Endodermal cell (in vitro differentiated cells): ENCODE data around the gene CIB1. TPM values are rescaled to one million over a fixed set of nuclear protein-coding genes. Genes with fewer than 3 reads are reported as not detected.

Experiments used
- DNase-seq: peaks from one replicate; pipeline ENCODE4 v3.0.0-alpha.2; 2017
- H3K27ac ChIP-seq: 2 replicates; pipeline ENCODE4 v1.5.1; 2013; ENCODE audit warnings: mild to moderate bottlenecking, low read depth, low read length, moderate library complexity
- H3K27me3 ChIP-seq: 2 replicates; pipeline ENCODE4 v1.6.1; 2013; ENCODE audit warnings: mild to moderate bottlenecking, low read length, moderate library complexity; ENCODE audit not compliant: insufficient read depth, control insufficient read depth, poor library complexity, severe bottlenecking
- H3K36me3 ChIP-seq: 2 replicates; pipeline ENCODE4 v1.7.0; 2013; ENCODE audit warnings: mild to moderate bottlenecking, low read length, moderate library complexity; ENCODE audit not compliant: control insufficient read depth, insufficient read depth
- H3K4me1 ChIP-seq: one replicate; pipeline ENCODE4 v1.7.0; 2013; ENCODE audit warnings: low read length; ENCODE audit not compliant: control insufficient read depth, insufficient read depth
- H3K4me3 ChIP-seq: 2 replicates; pipeline ENCODE4 v1.5.1; 2013; ENCODE audit warnings: mild to moderate bottlenecking, low read length, moderate library complexity
- H3K9ac ChIP-seq: 2 replicates; pipeline ENCODE4 v1.6.1; 2013; ENCODE audit warnings: mild to moderate bottlenecking, low read length, moderate library complexity; ENCODE audit not compliant: poor library complexity, severe bottlenecking; ENCODE audit errors: extremely low read depth
- H3K9me3 ChIP-seq: 2 replicates; pipeline ENCODE4 v1.6.1; 2013; ENCODE audit warnings: mild to moderate bottlenecking, low read length, moderate library complexity; ENCODE audit not compliant: control insufficient read depth
- H3K27ac Mint-ChIP-seq: 2 replicates; pipeline ENCODE4 v1.8.0; 2020; ENCODE audit warnings: mixed read lengths
- H3K27me3 Mint-ChIP-seq: 2 replicates; pipeline ENCODE4 v1.8.0; 2021; ENCODE audit warnings: mild to moderate bottlenecking, mixed read lengths; ENCODE audit not compliant: insufficient read depth
- H3K36me3 Mint-ChIP-seq: 2 replicates; pipeline ENCODE4 v1.8.0; 2020; ENCODE audit warnings: low read depth, mixed read lengths
- H3K4me1 Mint-ChIP-seq: 2 replicates; pipeline ENCODE4 v1.8.0; 2020; ENCODE audit warnings: mixed read lengths
- H3K4me3 Mint-ChIP-seq: 2 replicates; pipeline ENCODE4 v1.8.0; 2020; ENCODE audit warnings: mild to moderate bottlenecking, moderate library complexity, mixed read lengths
- H3K9me3 Mint-ChIP-seq: 2 replicates; pipeline ENCODE4 v1.8.0; 2020; ENCODE audit warnings: mild to moderate bottlenecking, mixed read lengths
- WGBS, 2 experiments: methylation state at CpG; one replicate each; pipeline versions ENCODE4 v1.1.5 to v1.1.7; 2013; ENCODE audit warnings: missing lambda C conversion rate in 2 of 2, mixed read lengths in 1 of 2; ENCODE audit not compliant: insufficient coverage in 1 of 2, insufficient read length in 1 of 2; 5-methylcytosine and 5-hydroxymethylcytosine counted together
- total RNA-seq, 2 donors: library from RNA; stranded (reverse); fragmentation: NEBNext Ultra II Directional in 1 of 2; extraction: Animal tissue kit (Norgen Biotek cat#: 25700) in 1 of 2; gene quantifications; 2 replicates in 1 of 2; 3 replicates in 1 of 2; pipeline ENCODE4 v1.2.1, GENCODE V29; 2021
- TF ChIP-seq, protein P1 (sequence below): fragments of 200-600 bp; sonication (generic); conservative IDR thresholded peaks from 2 replicates; pipeline ENCODE4 v1.5.0; 2021; ENCODE audit warnings: antibody characterized with exemption, mild to moderate bottlenecking

CIB1 gene
- total RNA-seq, 2 donors from 2014 or later, result 31.3 to 34.0 TPM

DNA sequence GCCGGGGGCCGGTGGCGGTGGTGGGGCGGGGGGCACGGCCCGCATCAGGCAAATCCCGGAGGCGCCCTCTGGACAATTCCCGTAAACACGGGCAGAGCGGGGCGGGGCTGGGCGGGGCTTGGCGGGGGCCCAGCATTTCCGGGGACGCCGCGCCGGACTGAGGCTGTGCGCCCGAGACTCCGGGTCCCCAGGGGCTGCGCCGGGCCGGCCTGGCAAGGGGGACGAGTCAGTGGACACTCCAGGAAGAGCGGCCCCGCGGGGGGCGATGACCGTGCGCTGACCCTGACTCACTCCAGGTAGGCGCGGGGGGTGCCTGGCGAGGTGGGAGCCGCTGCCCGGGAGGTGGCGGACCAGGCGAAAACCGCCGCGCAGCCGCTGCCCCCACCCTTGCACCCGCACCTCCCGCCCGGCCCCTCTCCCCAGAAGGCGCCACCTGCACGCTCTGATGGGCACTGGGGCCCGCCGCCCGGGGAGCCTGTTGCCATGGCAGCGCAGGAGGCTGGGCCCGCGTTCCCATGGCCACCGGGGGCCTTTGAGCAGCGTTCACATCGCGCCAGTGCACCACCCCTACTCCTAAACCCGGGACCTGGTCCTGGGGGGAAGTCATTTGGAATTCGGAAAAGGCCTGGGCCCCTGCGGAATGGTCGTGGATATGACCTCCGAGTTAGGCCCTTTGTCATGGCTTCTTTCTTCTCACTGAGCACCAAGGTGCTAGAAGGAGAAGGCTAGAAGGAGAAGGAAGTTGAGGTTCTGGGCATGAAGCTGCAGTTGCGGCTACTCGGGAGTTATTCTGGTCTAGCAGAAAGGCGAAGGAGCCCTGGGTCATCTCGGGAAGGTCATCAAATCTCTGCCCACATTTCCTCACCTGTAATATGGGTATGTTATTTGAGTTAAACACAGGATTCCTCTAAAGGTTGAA, 48.7 kb downstream of the CIB1 start:
- no peaks in the 10 kb centered on the region for H3K36me3 ChIP-seq
- H3K9me3 Mint-ChIP-seq, result no peaks in the 10 kb centered on the region
- 7 to 11% methylated on average over 17 to 66 of the region's 67 CpGs for WGBS, 2 experiments
- H3K4me3 ChIP-seq, result peak overlapping the region; percentile 73
- DNase-seq, result peak; percentile 87
- H3K27ac Mint-ChIP-seq, result no peak overlapping the region
- H3K27ac ChIP-seq, result no peak overlapping the region
- H3K36me3 Mint-ChIP-seq, result no peaks in the 10 kb centered on the region
- no peaks in the 10 kb centered on the region for H3K27me3 Mint-ChIP-seq
- H3K4me1 ChIP-seq, result no peaks in the 10 kb centered on the region
- H3K27me3 ChIP-seq, result no peaks in the 10 kb centered on the region
- peak overlapping the region; percentile 58 for H3K4me3 Mint-ChIP-seq
- H3K9me3 ChIP-seq, result no peaks in the 10 kb centered on the region
- no peak overlapping the region for H3K9ac ChIP-seq
- peaks cover 4% of the 10 kb centered on the region for H3K4me1 Mint-ChIP-seq
- TF ChIP-seq, protein P1, sequence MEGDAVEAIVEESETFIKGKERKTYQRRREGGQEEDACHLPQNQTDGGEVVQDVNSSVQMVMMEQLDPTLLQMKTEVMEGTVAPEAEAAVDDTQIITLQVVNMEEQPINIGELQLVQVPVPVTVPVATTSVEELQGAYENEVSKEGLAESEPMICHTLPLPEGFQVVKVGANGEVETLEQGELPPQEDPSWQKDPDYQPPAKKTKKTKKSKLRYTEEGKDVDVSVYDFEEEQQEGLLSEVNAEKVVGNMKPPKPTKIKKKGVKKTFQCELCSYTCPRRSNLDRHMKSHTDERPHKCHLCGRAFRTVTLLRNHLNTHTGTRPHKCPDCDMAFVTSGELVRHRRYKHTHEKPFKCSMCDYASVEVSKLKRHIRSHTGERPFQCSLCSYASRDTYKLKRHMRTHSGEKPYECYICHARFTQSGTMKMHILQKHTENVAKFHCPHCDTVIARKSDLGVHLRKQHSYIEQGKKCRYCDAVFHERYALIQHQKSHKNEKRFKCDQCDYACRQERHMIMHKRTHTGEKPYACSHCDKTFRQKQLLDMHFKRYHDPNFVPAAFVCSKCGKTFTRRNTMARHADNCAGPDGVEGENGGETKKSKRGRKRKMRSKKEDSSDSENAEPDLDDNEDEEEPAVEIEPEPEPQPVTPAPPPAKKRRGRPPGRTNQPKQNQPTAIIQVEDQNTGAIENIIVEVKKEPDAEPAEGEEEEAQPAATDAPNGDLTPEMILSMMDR, result no peak

DNA sequence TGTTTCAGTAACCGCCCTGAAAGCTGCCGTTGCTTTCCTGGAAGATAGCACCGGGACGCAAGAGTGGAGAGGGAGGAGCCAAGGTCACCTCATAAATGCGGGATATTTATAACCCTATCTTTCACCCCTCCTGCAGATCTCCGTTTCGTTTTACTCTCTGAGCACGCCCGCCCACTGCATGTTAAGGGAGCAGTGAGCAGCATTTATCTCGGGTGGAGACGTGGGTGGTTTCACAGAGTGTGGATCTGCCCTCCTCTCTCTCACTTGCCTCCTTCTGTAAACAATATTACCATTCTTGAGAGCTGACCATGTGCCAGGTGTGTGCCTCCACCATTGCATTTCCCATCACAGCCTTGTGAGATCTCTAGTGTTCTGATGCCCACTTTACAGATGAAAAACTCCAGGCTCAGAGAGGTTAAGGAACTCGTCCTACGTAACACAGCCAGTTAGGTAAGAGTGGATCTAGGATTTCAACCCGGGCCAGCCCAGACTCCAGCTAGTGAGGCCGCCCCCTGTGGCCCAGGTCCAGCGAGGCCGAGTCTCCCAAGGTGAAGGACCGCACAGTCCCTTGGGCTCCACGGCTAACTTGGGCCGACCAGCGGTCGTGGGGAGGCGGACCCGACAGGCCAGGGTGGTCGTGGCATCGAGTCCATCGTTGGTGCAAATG, 49.5 kb downstream of the CIB1 start:
- no peak for DNase-seq
- H3K36me3 Mint-ChIP-seq, result no peaks in the 10 kb centered on the region
- H3K36me3 ChIP-seq, result no peaks in the 10 kb centered on the region
- no peak overlapping the region for H3K27ac ChIP-seq
- H3K27ac Mint-ChIP-seq, result no peak overlapping the region
- TF ChIP-seq, protein P1, result no peak
- no peaks in the 10 kb centered on the region for H3K27me3 ChIP-seq
- H3K4me1 ChIP-seq, result no peaks in the 10 kb centered on the region
- WGBS, 2 experiments, result 57 to 88% methylated on average over 11 to 27 of the region's 27 CpGs
- H3K9me3 Mint-ChIP-seq, result no peaks in the 10 kb centered on the region
- peak overlapping the region; percentile 73 for H3K4me3 ChIP-seq
- peaks cover 4% of the 10 kb centered on the region for H3K4me1 Mint-ChIP-seq
- H3K9ac ChIP-seq, result no peak overlapping the region
- peaks cover 3% of the 10 kb centered on the region for H3K27me3 Mint-ChIP-seq
- H3K4me3 Mint-ChIP-seq, result peak overlapping the region; percentile 58
- H3K9me3 ChIP-seq, result no peaks in the 10 kb centered on the region

DNA sequence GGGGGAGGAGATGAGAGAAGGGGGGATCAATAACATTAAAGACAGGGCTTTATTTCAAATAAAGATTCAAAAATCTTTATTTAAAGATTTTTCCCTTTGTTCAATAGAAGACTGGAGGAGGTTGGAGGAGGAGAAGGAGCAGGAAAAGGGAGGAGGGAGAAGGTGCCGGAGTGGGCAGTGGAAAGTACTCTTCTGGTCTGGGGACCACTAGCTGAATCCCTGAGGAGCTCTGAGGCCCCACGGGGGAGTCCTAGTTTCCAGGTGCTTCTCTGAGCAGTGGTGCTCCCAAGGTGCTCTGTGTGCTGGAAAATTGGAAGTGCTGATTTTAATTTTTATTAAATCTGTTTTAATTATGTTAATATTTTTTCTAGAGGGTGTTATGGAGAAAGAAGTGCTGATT, 52.0 kb downstream of the CIB1 start:
- TF ChIP-seq, protein P1, result no peak
- H3K27ac Mint-ChIP-seq, result no peak overlapping the region
- H3K36me3 Mint-ChIP-seq, result no peaks in the 10 kb centered on the region
- H3K36me3 ChIP-seq, result no peaks in the 10 kb centered on the region
- peaks cover 4% of the 10 kb centered on the region for H3K4me1 Mint-ChIP-seq
- H3K4me3 ChIP-seq, result no peak overlapping the region
- no peaks in the 10 kb centered on the region for H3K4me1 ChIP-seq
- peaks cover 5% of the 10 kb centered on the region for H3K27me3 Mint-ChIP-seq
- H3K9me3 Mint-ChIP-seq, result no peaks in the 10 kb centered on the region
- no peak overlapping the region for H3K27ac ChIP-seq
- H3K4me3 Mint-ChIP-seq, result no peak overlapping the region
- no peaks in the 10 kb centered on the region for H3K9me3 ChIP-seq
- no peak for DNase-seq
- no peaks in the 10 kb centered on the region for H3K27me3 ChIP-seq
- 78 to 100% methylated on average over 1 to 2 of the region's 2 CpGs for WGBS, 2 experiments
- no peak overlapping the region for H3K9ac ChIP-seq

Other genes starting within 250 kb of the CIB1 start
- gene ZNF710, start 232.6 kb downstream of the CIB1 start, total RNA-seq, result 10 to 100 TPM; 31.8 to 39.1 TPM
- gene IDH2, start 131.5 kb downstream of the CIB1 start, total RNA-seq, result 10 to 100 TPM; 27.0 to 50.8 TPM
- 10 to 100 TPM; 25.1 to 33.1 TPM for gene SEMA4B, start 32.6 kb downstream of the CIB1 start, total RNA-seq
- gene GDPGP1, start 268 bp upstream of the CIB1 start, total RNA-seq, result 1 to 10 TPM; 4.8 to 5.4 TPM
- under 1 TPM; 0.15 to 0.46 TPM for gene TTLL13, start 15.6 kb upstream of the CIB1 start, total RNA-seq
- 100 to 1,000 TPM in 1 of 2 donors, 10 to 100 TPM in 1; 89.3 to 103 TPM for gene NGRN, start 31.7 kb upstream of the CIB1 start, total RNA-seq
- gene ZNF774, start 118.3 kb upstream of the CIB1 start, total RNA-seq, result 1 to 10 TPM; 2.5 to 3.6 TPM
- gene IQGAP1, start 154.3 kb upstream of the CIB1 start, total RNA-seq, result 100 to 1,000 TPM in 1 of 2 donors, 10 to 100 TPM in 1; 94.4 to 124 TPM